CD14-positive monocyte (primary cell): ENCODE data around the gene FOXO1. TPM values are rescaled to one million over a fixed set of nuclear protein-coding genes. Genes with fewer than 3 reads are reported as not detected.

ENCODE experiments used
- DNase-seq, 3 donors: peaks; one replicate each; pipeline ENCODE4 v3.0.0-alpha.2; 2011 to 2022
- H2AFZ ChIP-seq: 2 replicates; pipeline ENCODE4 v1.6.0; 2012; ENCODE audit warnings: mild to moderate bottlenecking, low read depth, low read length, inconsistent platforms; ENCODE audit not compliant: insufficient read depth, poor library complexity, severe bottlenecking
- H3K27ac ChIP-seq, 2 donors: 1 replicate in 1 of 2; 2 replicates in 1 of 2; pipeline ENCODE4 v1.5.1; 2012 to 2013; ENCODE audit warnings: low read length in 2 of 2, control low read depth in 1 of 2, inconsistent platforms in 1 of 2, low read depth in 1 of 2, mild to moderate bottlenecking in 1 of 2
- H3K27me3 ChIP-seq, 2 donors: one replicate each; pipeline versions ENCODE4 v1.6.0 to v1.6.1; 2011 to 2013; ENCODE audit warnings: low read length in 2 of 2; ENCODE audit not compliant: control insufficient read depth in 2 of 2, insufficient read depth in 2 of 2
- H3K36me3 ChIP-seq, 2 donors: replicated peaks in 1 of 2; 1 replicate in 1 of 2; 2 replicates in 1 of 2; pipeline versions ENCODE4 v1.5.1 to v1.6.1; 2012 to 2013; ENCODE audit warnings: low read length in 2 of 2, control low read depth in 1 of 2, inconsistent platforms in 1 of 2, mild to moderate bottlenecking in 1 of 2; ENCODE audit not compliant: insufficient read depth in 2 of 2, control insufficient read depth in 1 of 2
- H3K4me1 ChIP-seq, 2 donors: 1 replicate in 1 of 2; 2 replicates in 1 of 2; pipeline versions ENCODE4 v1.5.1 to v1.6.1; 2012 to 2013; ENCODE audit warnings: low read length in 2 of 2, control low read depth in 1 of 2, inconsistent platforms in 1 of 2, mild to moderate bottlenecking in 1 of 2, moderate library complexity in 1 of 2; ENCODE audit not compliant: insufficient read depth in 2 of 2, control insufficient read depth in 1 of 2
- H3K4me2 ChIP-seq: replicated peaks from 2 replicates; pipeline ENCODE3; 2012; ENCODE audit warnings: low read length, moderate library complexity, mild to moderate bottlenecking; ENCODE audit not compliant: poor library complexity, severe bottlenecking; ENCODE audit errors: extremely low read depth
- H3K4me3 ChIP-seq, 3 experiments: fragments of 200-600 bp in 1 of 3; sonication (generic) in 1 of 3; replicated peaks in 1 of 3; 1 replicate in 2 of 3; 2 replicates in 1 of 3; pipeline ENCODE4 v1.5.1; 2011 to 2013; ENCODE audit warnings: low read length in 3 of 3, mild to moderate bottlenecking in 3 of 3, control low read depth in 2 of 3, low read depth in 2 of 3, inconsistent platforms in 1 of 3, moderate library complexity in 1 of 3
- H3K79me2 ChIP-seq: 2 replicates; pipeline ENCODE4 v1.6.0; 2012; ENCODE audit warnings: mild to moderate bottlenecking, control low read depth, inconsistent platforms, low read length, moderate library complexity; ENCODE audit not compliant: insufficient read depth
- H3K9ac ChIP-seq: 2 replicates; pipeline ENCODE4 v1.6.0; 2017; ENCODE audit warnings: low read length, mild to moderate bottlenecking; ENCODE audit not compliant: insufficient read depth, poor library complexity, severe bottlenecking
- H3K9me3 ChIP-seq, 2 donors: replicated peaks in 1 of 2; 1 replicate in 1 of 2; 2 replicates in 1 of 2; pipeline versions ENCODE4 v1.5.1 to v1.6.1; 2012 to 2013; ENCODE audit warnings: low read length in 2 of 2, control low read depth in 1 of 2; ENCODE audit not compliant: control insufficient read depth in 1 of 2, insufficient read depth in 1 of 2
- H4K20me1 ChIP-seq: 2 replicates; pipeline ENCODE4 v1.6.0; 2012; ENCODE audit warnings: mild to moderate bottlenecking, low read length, control low read depth, moderate library complexity; ENCODE audit not compliant: insufficient read depth
- H3K27ac Mint-ChIP-seq, 7 donors: one replicate each; pipeline ENCODE4 v1.8.0; 2020; ENCODE audit warnings: mild to moderate bottlenecking in 7 of 7, mixed read lengths in 7 of 7, moderate library complexity in 6 of 7, inconsistent platforms in 2 of 7
- H3K27me3 Mint-ChIP-seq, 3 donors: one replicate each; pipeline ENCODE4 v1.8.0; 2021 to 2022; ENCODE audit warnings: low read depth in 3 of 3, mild to moderate bottlenecking in 3 of 3, mixed read lengths in 3 of 3, moderate library complexity in 3 of 3, inconsistent platforms in 1 of 3
- H3K36me3 Mint-ChIP-seq, 2 donors: one replicate each; pipeline ENCODE4 v1.8.0; 2020; ENCODE audit warnings: mixed read lengths in 2 of 2, inconsistent platforms in 1 of 2, mild to moderate bottlenecking in 1 of 2
- H3K4me1 Mint-ChIP-seq: one replicate; pipeline ENCODE4 v1.8.0; 2020; ENCODE audit warnings: mild to moderate bottlenecking, mixed read lengths
- H3K4me3 Mint-ChIP-seq, 2 donors: one replicate each; pipeline ENCODE4 v1.8.0; 2020; ENCODE audit warnings: mild to moderate bottlenecking in 2 of 2, mixed read lengths in 2 of 2, moderate library complexity in 1 of 2
- H3K9me3 Mint-ChIP-seq, 7 donors: one replicate each; pipeline ENCODE4 v1.8.0; 2020 to 2022; ENCODE audit warnings: mixed read lengths in 7 of 7, mild to moderate bottlenecking in 6 of 7, moderate library complexity in 6 of 7, inconsistent platforms in 2 of 7
- WGBS: methylation state at CpG from one replicate; pipeline ENCODE4 v1.1.5; 2013; ENCODE audit warnings: missing lambda C conversion rate; ENCODE audit not compliant: insufficient coverage; 5-methylcytosine and 5-hydroxymethylcytosine counted together
- intact Hi-C, 2 donors: fragments of 100-400 bp; cut with micrococcal nuclease; formaldehyde crosslinking; loops; one replicate each; pipeline versions ENCODE4 v1.15.0 to v1.15.1; 2023
- polyA plus RNA-seq, 3 donors: library from polyadenylated mRNA; depleted of rRNA in 1 of 3; unstranded in 2 of 3; stranded (reverse) in 1 of 3; fragments of 300-500 nt in 2 of 3; fragments of >200 nt in 1 of 3; fragmentation: Illumina TruSeq in 2 of 3; gene quantifications; 1 replicate in 2 of 3; 2 replicates in 1 of 3; pipeline ENCODE4 v1.2.3, GENCODE V29; 2012 to 2021
- TF ChIP-seq, protein P1 (sequence below): fragments of 200-600 bp; IDR thresholded peaks from one replicate; pipeline ENCODE4 v1.8.0; 2022; ENCODE audit warnings: antibody characterized with exemption, mild to moderate bottlenecking

The FOXO1 gene
- polyA plus RNA-seq, 3 donors = 3.1 to 11.3 (median 8.0) TPM

GRCh38 chr13:40530961-40531360 lies 135.5 kb downstream of the FOXO1 start:
- Histone ChIP-seq H3K4me1 (no peaks in the 10 kb centered on the region), H3K4me3 (no peak overlapping the region), H3K27ac (no peak overlapping the region), H3K4me2 (no peak overlapping the region), H3K79me2 (no peaks in the 10 kb centered on the region), H3K36me3 (no peaks in the 10 kb centered on the region), H2AFZ (no peak overlapping the region), H3K9ac (no peak overlapping the region), H4K20me1 (no peaks in the 10 kb centered on the region), H3K27me3 (no peaks in the 10 kb centered on the region), H3K9me3 (peaks cover 4 to 6% of the 10 kb centered on the region in 2 donors)
- intact Hi-C loops = no loop called here
- Mint-ChIP-seq H3K36me3 (no peaks in the 10 kb centered on the region), H3K4me1 (no peaks in the 10 kb centered on the region), H3K4me3 (no peak overlapping the region), H3K27me3 (peaks cover 0 to 1% (median 0%) of the 10 kb centered on the region in 3 donors), H3K9me3 (peaks cover 0 to 15% (median 8%) of the 10 kb centered on the region in 7 donors), H3K27ac (no peak overlapping the region)
- no CpG with 5 or more reads among the region's 1 CpG for whole genome bisulfite sequencing
- no peak for DNase-seq
- TF ChIP-seq, protein P1, sequence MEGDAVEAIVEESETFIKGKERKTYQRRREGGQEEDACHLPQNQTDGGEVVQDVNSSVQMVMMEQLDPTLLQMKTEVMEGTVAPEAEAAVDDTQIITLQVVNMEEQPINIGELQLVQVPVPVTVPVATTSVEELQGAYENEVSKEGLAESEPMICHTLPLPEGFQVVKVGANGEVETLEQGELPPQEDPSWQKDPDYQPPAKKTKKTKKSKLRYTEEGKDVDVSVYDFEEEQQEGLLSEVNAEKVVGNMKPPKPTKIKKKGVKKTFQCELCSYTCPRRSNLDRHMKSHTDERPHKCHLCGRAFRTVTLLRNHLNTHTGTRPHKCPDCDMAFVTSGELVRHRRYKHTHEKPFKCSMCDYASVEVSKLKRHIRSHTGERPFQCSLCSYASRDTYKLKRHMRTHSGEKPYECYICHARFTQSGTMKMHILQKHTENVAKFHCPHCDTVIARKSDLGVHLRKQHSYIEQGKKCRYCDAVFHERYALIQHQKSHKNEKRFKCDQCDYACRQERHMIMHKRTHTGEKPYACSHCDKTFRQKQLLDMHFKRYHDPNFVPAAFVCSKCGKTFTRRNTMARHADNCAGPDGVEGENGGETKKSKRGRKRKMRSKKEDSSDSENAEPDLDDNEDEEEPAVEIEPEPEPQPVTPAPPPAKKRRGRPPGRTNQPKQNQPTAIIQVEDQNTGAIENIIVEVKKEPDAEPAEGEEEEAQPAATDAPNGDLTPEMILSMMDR = no peak

GRCh38 chr13:40528881-40529280 lies 137.6 kb downstream of the FOXO1 start:
- Histone ChIP-seq H3K27me3 (no peaks in the 10 kb centered on the region), H3K4me2 (no peak overlapping the region), H3K27ac (no peak overlapping the region), H3K79me2 (no peaks in the 10 kb centered on the region), H3K9ac (no peak overlapping the region), H3K36me3 (no peaks in the 10 kb centered on the region), H2AFZ (no peak overlapping the region), H4K20me1 (no peaks in the 10 kb centered on the region), H3K4me1 (no peaks in the 10 kb centered on the region), H3K4me3 (no peak overlapping the region), H3K9me3 (peaks cover 4 to 6% of the 10 kb centered on the region in 2 donors)
- TF ChIP-seq, protein P1 = no peak
- Mint-ChIP-seq H3K27ac (no peak overlapping the region), H3K4me1 (no peaks in the 10 kb centered on the region), H3K36me3 (no peaks in the 10 kb centered on the region), H3K27me3 (peaks cover 0 to 1% (median 0%) of the 10 kb centered on the region in 3 donors), H3K9me3 (peaks cover 0 to 15% (median 8%) of the 10 kb centered on the region in 7 donors), H3K4me3 (no peak overlapping the region)
- 98% methylated on average over 5 of the region's 6 CpGs for WGBS
- intact Hi-C loops = loop anchor here in 1 of 2 donors (5.0 kb wide), 1 partner anchor 48 kb away; no protein-coding TSS in a partner anchor
- no peak for DNase-seq
